IMR-90 (cell line): ENCODE measurements around the gene NTRK2. TPM values are rescaled to one million over a fixed set of nuclear protein-coding genes. Genes with fewer than 3 reads are reported as not detected.

Experiments
- ATAC-seq: fragments of 200-7000 bp; cut with Tn5 transposase; 2 replicates; pipeline ENCODE4 v1.9.1; 2020; ENCODE audit warnings: low read depth, mild to moderate bottlenecking, moderate library complexity
- BruUV-seq: library from RNA; stranded (reverse); fragments of 400-500 nt; replicated peaks from 2 replicates; lab custom pipeline; 2021; lab: Mats Ljungman, UMichigan
- CTCF ChIA-PET: fragments of 300-600 bp; formaldehyde crosslinking; extraction: SDS; loops from one replicate; lab custom pipeline; 2021; ENCODE audit warnings: antibody characterized with exemption; lab: Yijun Ruan, JAX
- POLR2A ChIA-PET: fragments of 300-600 bp; sonication (Branson Sonifier 250); formaldehyde crosslinking; loops from one replicate; lab custom pipeline; 2022; ENCODE audit warnings: antibody characterized with exemption; ENCODE audit not compliant: unreplicated experiment; lab: Charles Lee
- DNase-seq: peaks from one replicate; pipeline ENCODE4 v3.0.0; 2013
- H2AFZ ChIP-seq: replicated peaks from 2 replicates; pipeline ENCODE3; 2013; ENCODE audit warnings: low read length, mild to moderate bottlenecking; ENCODE audit not compliant: poor library complexity
- H2AK5ac ChIP-seq: 2 replicates; pipeline ENCODE4 v1.6.1; 2013; ENCODE audit warnings: low read depth, low read length, inconsistent platforms
- H2AK9ac ChIP-seq: replicated peaks from 2 replicates; pipeline ENCODE3; 2013; ENCODE audit warnings: mild to moderate bottlenecking, low read depth, low read length, moderate library complexity; ENCODE audit not compliant: poor library complexity
- H2BK120ac ChIP-seq: 2 replicates; pipeline ENCODE4 v1.6.1; 2013; ENCODE audit warnings: low read depth, low read length, inconsistent platforms
- H2BK15ac ChIP-seq: 3 replicates; pipeline ENCODE4 v1.6.1; 2013; ENCODE audit warnings: low read depth, low read length, inconsistent platforms
- H2BK20ac ChIP-seq: 2 replicates; pipeline ENCODE4 v1.6.1; 2013; ENCODE audit warnings: low read depth, mild to moderate bottlenecking, inconsistent platforms, low read length, moderate library complexity
- H2BK5ac ChIP-seq: 2 replicates; pipeline ENCODE4 v1.6.1; 2013; ENCODE audit warnings: mild to moderate bottlenecking, low read depth, low read length, inconsistent platforms; ENCODE audit not compliant: poor library complexity, severe bottlenecking
- H3K14ac ChIP-seq: replicated peaks from 2 replicates; pipeline ENCODE4 v1.6.1; 2013; ENCODE audit warnings: low read depth, low read length, inconsistent platforms
- H3K18ac ChIP-seq: 2 replicates; pipeline ENCODE4 v1.6.1; 2013; ENCODE audit warnings: low read depth, low read length, control low read depth
- H3K23ac ChIP-seq: 2 replicates; pipeline ENCODE4 v1.6.1; 2013; ENCODE audit warnings: low read depth, low read length, inconsistent platforms
- H3K27ac ChIP-seq: 2 replicates; pipeline ENCODE4 v1.5.1; 2013; ENCODE audit warnings: mild to moderate bottlenecking, control low read depth, low read length; ENCODE audit not compliant: insufficient read depth
- H3K27me3 ChIP-seq: 2 replicates; pipeline ENCODE4 v1.6.1; 2013; ENCODE audit warnings: low read length; ENCODE audit not compliant: control insufficient read depth, insufficient read depth
- H3K36me3 ChIP-seq: 2 replicates; pipeline ENCODE4 v1.6.1; 2013; ENCODE audit warnings: low read length, mixed read lengths; ENCODE audit not compliant: control insufficient read depth, insufficient read depth
- H3K4ac ChIP-seq: 2 replicates; pipeline ENCODE4 v1.6.1; 2013; ENCODE audit warnings: low read depth, low read length, inconsistent platforms
- H3K4me1 ChIP-seq: 2 replicates; pipeline ENCODE4 v1.6.1; 2013; ENCODE audit warnings: low read length, mixed read lengths; ENCODE audit not compliant: control insufficient read depth, insufficient read depth
- H3K4me2 ChIP-seq: 2 replicates; pipeline ENCODE4 v1.6.1; 2013; ENCODE audit warnings: low read depth, mild to moderate bottlenecking, control low read depth, low read length, moderate library complexity
- H3K4me3 ChIP-seq: 2 replicates; pipeline ENCODE4 v1.5.1; 2013; ENCODE audit warnings: low read depth, mild to moderate bottlenecking, control low read depth, low read length, moderate library complexity; ENCODE audit not compliant: insufficient read depth
- H3K56ac ChIP-seq: 2 replicates; pipeline ENCODE4 v1.6.1; 2013; ENCODE audit warnings: low read length, inconsistent platforms; ENCODE audit not compliant: insufficient read depth; ENCODE audit errors: extremely low read depth
- H3K79me1 ChIP-seq, 2 experiments: 2 replicates each; pipeline ENCODE4 v1.6.1; 2013; ENCODE audit warnings: low read length in 2 of 2, inconsistent platforms in 1 of 2, low read depth in 1 of 2
- H3K9ac ChIP-seq: 2 replicates; pipeline ENCODE4 v1.6.1; 2013; ENCODE audit warnings: low read depth, low read length, control low read depth
- H3K9me1 ChIP-seq: 2 replicates; pipeline ENCODE4 v1.6.1; 2013; ENCODE audit warnings: low read length, inconsistent platforms; ENCODE audit not compliant: insufficient read depth
- H3K9me3 ChIP-seq: 2 replicates; pipeline ENCODE4 v1.6.1; 2013; ENCODE audit warnings: low read length; ENCODE audit not compliant: control insufficient read depth, insufficient read depth
- H4K20me1 ChIP-seq: 2 replicates; pipeline ENCODE4 v1.6.1; 2013; ENCODE audit warnings: low read length, inconsistent platforms; ENCODE audit not compliant: insufficient read depth
- H4K5ac ChIP-seq: 2 replicates; pipeline ENCODE4 v1.6.1; 2013; ENCODE audit warnings: mild to moderate bottlenecking, low read depth, low read length, control low read depth
- H4K8ac ChIP-seq, 2 experiments: 2 replicates each; pipeline ENCODE4 v1.6.1; 2013; ENCODE audit warnings: low read depth in 2 of 2, low read length in 2 of 2, control low read depth in 1 of 2, inconsistent platforms in 1 of 2
- H4K91ac ChIP-seq: 2 replicates; pipeline ENCODE4 v1.6.1; 2013; ENCODE audit warnings: low read depth, low read length, inconsistent platforms; ENCODE audit not compliant: insufficient read depth
- BHLHE40 ChIP-seq: fragments of 150-350 bp; IDR thresholded peaks from 2 replicates; pipeline ENCODE4 v1.6.1; 2016; ENCODE audit warnings: mild to moderate bottlenecking, low read depth, low read length
- CEBPB ChIP-seq: IDR thresholded peaks from 2 replicates; pipeline ENCODE4 v1.6.1; 2012; ENCODE audit warnings: low read depth, low read length, improper control_type of control experiment
- CHD1 ChIP-seq: IDR thresholded peaks from 2 replicates; pipeline ENCODE4 v1.6.1; 2012; ENCODE audit warnings: low read depth, low read length, improper control_type of control experiment
- FOS ChIP-seq: fragments of 150-350 bp; IDR thresholded peaks from 2 replicates; pipeline ENCODE4 v1.6.1; 2016; ENCODE audit warnings: low read depth, low read length
- MAFK ChIP-seq: IDR thresholded peaks from 2 replicates; pipeline ENCODE4 v1.6.1; 2012; ENCODE audit warnings: low read depth, low read length, improper control_type of control experiment
- MAZ ChIP-seq: IDR thresholded peaks from 2 replicates; pipeline ENCODE4 v1.6.1; 2012; ENCODE audit warnings: low read depth, mild to moderate bottlenecking, low read length, improper control_type of control experiment, moderate library complexity, borderline replicate concordance
- MXI1 ChIP-seq: IDR thresholded peaks from 2 replicates; pipeline ENCODE4 v1.6.1; 2012; ENCODE audit warnings: low read depth, mild to moderate bottlenecking, low read length, moderate library complexity, borderline replicate concordance
- NFE2L2 ChIP-seq: fragments of 150-350 bp; IDR thresholded peaks from 2 replicates; pipeline ENCODE4 v1.6.1; 2016; ENCODE audit warnings: low read depth, mild to moderate bottlenecking, low read length
- POLR2A ChIP-seq: IDR thresholded peaks from 2 replicates; pipeline ENCODE4 v1.6.1; 2012; ENCODE audit warnings: mild to moderate bottlenecking, low read depth, low read length
- RAD21 ChIP-seq: IDR thresholded peaks from 2 replicates; pipeline ENCODE4 v1.6.1; 2012; ENCODE audit warnings: low read length, improper control_type of control experiment
- RCOR1 ChIP-seq: IDR thresholded peaks from 2 replicates; pipeline ENCODE4 v1.6.1; 2012; ENCODE audit warnings: mild to moderate bottlenecking, low read length, improper control_type of control experiment; ENCODE audit not compliant: insufficient replicate concordance
- RFX5 ChIP-seq: IDR thresholded peaks from 2 replicates; pipeline ENCODE4 v1.8.0; 2012; ENCODE audit warnings: low read depth, mild to moderate bottlenecking, low read length, moderate library complexity
- SMC3 ChIP-seq: fragments of 150-350 bp; IDR thresholded peaks from 2 replicates; pipeline ENCODE4 v1.6.1; 2016; ENCODE audit warnings: low read depth, mild to moderate bottlenecking, antibody characterized with exemption, low read length, moderate library complexity
- WGBS, 2 experiments: methylation state at CpG; one replicate each; pipeline versions ENCODE4 v1.1.5 to v1.1.7; 2013; ENCODE audit warnings: missing lambda C conversion rate in 2 of 2; ENCODE audit not compliant: insufficient read length in 1 of 2; ENCODE audit errors: extremely low coverage in 2 of 2; 5-methylcytosine and 5-hydroxymethylcytosine counted together
- dilution Hi-C: fragments of 300-500 bp; cut with HindIII; formaldehyde crosslinking; loops from one replicate; pipeline ENCODE4 v1.14.3; 2018; ENCODE audit warnings: low sequenced_read_pairs; ENCODE audit not compliant: unreplicated experiment
- in situ Hi-C: fragments of 300-500 bp; cut with MboI; formaldehyde crosslinking; loops from 3 replicates; pipeline ENCODE4 v1.14.3; 2019; ENCODE audit warnings: low sequenced_read_pairs, inconsistent platforms, mixed read lengths
- intact Hi-C: fragments of 100-400 bp; cut with micrococcal nuclease; formaldehyde crosslinking; loops from 2 replicates; pipeline ENCODE4 v1.10.0; 2022
- polyA plus RNA-seq, 3 experiments: library from polyadenylated mRNA; depleted of rRNA; stranded (reverse); fragments of >200 nt; gene quantifications; 2 replicates each; pipeline ENCODE4 v1.2.3, GENCODE V29; 2012; ENCODE audit warnings: low replicate concordance in 1 of 3
- total RNA-seq: library from RNA; depleted of rRNA; stranded (reverse); fragments of >200 nt; gene quantifications from 2 replicates; pipeline ENCODE4 v1.2.3, GENCODE V29; 2012
- TF ChIP-seq, protein P1 (sequence below): fragments of 150-350 bp; IDR thresholded peaks from 2 replicates; pipeline ENCODE4 v1.6.1; 2017; ENCODE audit warnings: mild to moderate bottlenecking, antibody characterized with exemption, low read length, low read depth
- TF ChIP-seq, protein P2 (sequence below): conservative IDR thresholded peaks from 2 replicates; pipeline ENCODE4 v1.5.1; 2012; ENCODE audit warnings: mild to moderate bottlenecking, low read depth, low read length, improper control_type of control experiment
- TF ChIP-seq, protein P3 (sequence below): fragments of 150-350 bp; IDR thresholded peaks from 2 replicates; pipeline ENCODE4 v1.6.1; 2016; ENCODE audit warnings: low read depth, mild to moderate bottlenecking, low read length, moderate library complexity, borderline replicate concordance

NTRK2 gene
- total and polyA plus RNA-seq, 2 of the 4 experiments (the other 2 are of a cell fraction) = under 0.01 to 0.02 TPM

DNA sequence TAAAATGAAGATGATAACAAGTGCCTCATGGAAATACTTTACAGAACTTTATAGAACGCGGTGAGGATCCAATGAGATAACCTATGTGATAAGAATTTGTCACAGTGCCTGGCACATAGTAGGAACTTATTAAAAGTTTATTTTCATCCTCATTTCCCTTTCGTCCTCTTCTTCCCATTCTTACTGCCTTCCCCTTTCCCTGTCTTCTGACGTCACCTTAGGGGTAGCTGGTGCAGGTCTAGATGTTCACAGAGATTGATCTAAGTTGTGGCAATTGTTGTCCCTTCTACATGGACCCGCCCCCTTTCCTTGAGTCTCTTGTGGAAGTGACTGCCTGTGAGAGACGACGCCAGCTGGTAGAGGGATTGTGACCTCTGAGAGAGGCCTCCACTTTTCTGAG, 46.5 kb upstream of the NTRK2 start:
- Histone ChIP-seq H2AFZ (no peak overlapping the region), H3K56ac (no peak overlapping the region), H2AK9ac (no peak overlapping the region), H3K18ac (no peak overlapping the region), H3K79me1 (no peaks in the 10 kb centered on the region), H3K27ac (no peak overlapping the region), H2BK120ac (no peak overlapping the region), H4K20me1 (no peaks in the 10 kb centered on the region), H3K36me3 (no peaks in the 10 kb centered on the region), H4K8ac (no peak overlapping the region), H3K14ac (no peak overlapping the region), H2BK15ac (no peak overlapping the region), H2BK20ac (no peak overlapping the region), H3K4me2 (no peak overlapping the region), H3K9me1 (no peaks in the 10 kb centered on the region), H3K23ac (no peak overlapping the region), H2BK5ac (no peak overlapping the region), H4K91ac (no peak overlapping the region), H3K9ac (no peak overlapping the region), H3K4me1 (no peaks in the 10 kb centered on the region), H4K5ac (no peak overlapping the region), H3K9me3 (peaks cover 10% of the 10 kb centered on the region), H3K27me3 (no peaks in the 10 kb centered on the region), H3K4me3 (no peak overlapping the region), H2AK5ac (no peak overlapping the region), H3K4ac (no peak overlapping the region)
- dilution Hi-C loops (no loop called here), in situ Hi-C loops (no loop called here), intact Hi-C loops (no loop called here)
- DNase-seq (no peak), ATAC-seq (no peak)
- POLR2A ChIA-PET = no interaction called here
- TF ChIP-seq RCOR1 (no peak), SMC3 (no peak), MAFK (no peak), MXI1 (no peak), RAD21 (no peak), BHLHE40 (no peak), CEBPB (no peak), CHD1 (no peak), NFE2L2 (no peak), POLR2A (no peak), MAZ (no peak), FOS (no peak), RFX5 (no peak)
- TF ChIP-seq, protein P1, sequence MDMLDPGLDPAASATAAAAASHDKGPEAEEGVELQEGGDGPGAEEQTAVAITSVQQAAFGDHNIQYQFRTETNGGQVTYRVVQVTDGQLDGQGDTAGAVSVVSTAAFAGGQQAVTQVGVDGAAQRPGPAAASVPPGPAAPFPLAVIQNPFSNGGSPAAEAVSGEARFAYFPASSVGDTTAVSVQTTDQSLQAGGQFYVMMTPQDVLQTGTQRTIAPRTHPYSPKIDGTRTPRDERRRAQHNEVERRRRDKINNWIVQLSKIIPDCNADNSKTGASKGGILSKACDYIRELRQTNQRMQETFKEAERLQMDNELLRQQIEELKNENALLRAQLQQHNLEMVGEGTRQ = no peak
- TF ChIP-seq, protein P2, sequence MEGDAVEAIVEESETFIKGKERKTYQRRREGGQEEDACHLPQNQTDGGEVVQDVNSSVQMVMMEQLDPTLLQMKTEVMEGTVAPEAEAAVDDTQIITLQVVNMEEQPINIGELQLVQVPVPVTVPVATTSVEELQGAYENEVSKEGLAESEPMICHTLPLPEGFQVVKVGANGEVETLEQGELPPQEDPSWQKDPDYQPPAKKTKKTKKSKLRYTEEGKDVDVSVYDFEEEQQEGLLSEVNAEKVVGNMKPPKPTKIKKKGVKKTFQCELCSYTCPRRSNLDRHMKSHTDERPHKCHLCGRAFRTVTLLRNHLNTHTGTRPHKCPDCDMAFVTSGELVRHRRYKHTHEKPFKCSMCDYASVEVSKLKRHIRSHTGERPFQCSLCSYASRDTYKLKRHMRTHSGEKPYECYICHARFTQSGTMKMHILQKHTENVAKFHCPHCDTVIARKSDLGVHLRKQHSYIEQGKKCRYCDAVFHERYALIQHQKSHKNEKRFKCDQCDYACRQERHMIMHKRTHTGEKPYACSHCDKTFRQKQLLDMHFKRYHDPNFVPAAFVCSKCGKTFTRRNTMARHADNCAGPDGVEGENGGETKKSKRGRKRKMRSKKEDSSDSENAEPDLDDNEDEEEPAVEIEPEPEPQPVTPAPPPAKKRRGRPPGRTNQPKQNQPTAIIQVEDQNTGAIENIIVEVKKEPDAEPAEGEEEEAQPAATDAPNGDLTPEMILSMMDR = no peak
- TF ChIP-seq, protein P3, sequence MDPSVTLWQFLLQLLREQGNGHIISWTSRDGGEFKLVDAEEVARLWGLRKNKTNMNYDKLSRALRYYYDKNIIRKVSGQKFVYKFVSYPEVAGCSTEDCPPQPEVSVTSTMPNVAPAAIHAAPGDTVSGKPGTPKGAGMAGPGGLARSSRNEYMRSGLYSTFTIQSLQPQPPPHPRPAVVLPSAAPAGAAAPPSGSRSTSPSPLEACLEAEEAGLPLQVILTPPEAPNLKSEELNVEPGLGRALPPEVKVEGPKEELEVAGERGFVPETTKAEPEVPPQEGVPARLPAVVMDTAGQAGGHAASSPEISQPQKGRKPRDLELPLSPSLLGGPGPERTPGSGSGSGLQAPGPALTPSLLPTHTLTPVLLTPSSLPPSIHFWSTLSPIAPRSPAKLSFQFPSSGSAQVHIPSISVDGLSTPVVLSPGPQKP = no peak
- no CpG with 5 or more reads among the region's 7 CpGs for WGBS, 2 experiments
- BruUV-seq = no TSS peak
- CTCF ChIA-PET = no interaction called here
